ENCODE measurements around the gene CYP26A1.

Gene CYP26A1

DNA sequence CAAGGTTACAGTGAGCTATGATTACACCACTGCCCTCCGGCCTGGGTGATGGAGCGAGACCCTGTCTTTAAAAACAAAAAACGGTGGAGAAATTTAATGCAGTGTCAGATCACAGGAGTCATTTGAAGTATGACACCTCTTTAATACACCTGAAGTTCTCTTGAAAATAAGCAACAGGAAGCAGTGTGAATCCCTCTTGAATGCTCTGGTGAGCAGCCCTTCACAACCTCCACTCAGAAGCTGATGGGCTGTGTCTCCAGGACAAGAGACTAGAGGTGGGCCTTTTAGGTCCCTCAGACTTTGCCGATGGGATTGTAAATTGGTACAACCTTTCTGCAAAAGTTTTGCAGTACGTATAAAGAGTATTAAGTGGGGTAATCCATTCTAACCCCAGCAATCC, 50.1 kb downstream of the CYP26A1 start:
- no peak for DNase-seq (ENCODE audit: low read depth)

GRCh38 chr10:93124580-93125318, 51.1 kb downstream of the CYP26A1 start:
- DNase-seq (ENCODE audit: low read depth), result no peak

- no peak for DNase-seq (ENCODE audit: low read depth)
These were observed 52.3 kb downstream of the CYP26A1 start for GRCh38 chr10:93125966-93126365.

DNA sequence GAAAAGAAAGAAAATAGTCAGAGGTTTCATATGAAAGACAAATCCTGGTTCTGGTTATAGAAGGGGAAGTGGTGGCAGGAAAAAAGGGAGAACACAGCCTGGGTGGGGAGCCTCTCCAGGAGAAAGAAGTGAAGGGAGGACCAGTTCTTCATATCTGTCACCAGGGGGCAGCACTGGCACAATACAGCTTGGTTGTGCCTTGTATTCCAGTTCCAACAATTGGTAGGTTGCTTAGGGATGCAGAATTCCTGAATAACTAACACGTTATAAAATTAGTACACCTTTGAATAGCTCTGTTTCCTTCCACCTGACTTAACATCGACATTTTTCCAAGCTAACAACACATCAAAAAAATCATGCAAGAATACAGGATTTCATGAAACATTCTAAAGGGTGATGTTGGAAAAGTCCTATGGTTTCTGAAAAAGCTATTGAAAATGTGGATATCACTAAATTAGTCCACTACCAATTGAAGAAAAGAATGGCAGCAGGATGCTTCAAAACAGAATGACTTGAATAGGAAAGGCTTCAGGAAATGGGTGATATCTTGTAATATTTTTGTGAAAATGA, 52.9 kb downstream of the CYP26A1 start:
- no peak for DNase-seq (ENCODE audit: low read depth)

All from HS-5 (cell line).